OCI-LY1 (cell line): Measurements from ENCODE around the gene TMEM186.
"Not testable (repeated sequence)": the region's sequence is repeated elsewhere in the genome, so short reads cannot be mapped to it uniquely, and the experiment has no call there.

Experiments
- H2AFZ ChIP-seq: fragments of 200-600 bp; sonication (generic), shearing (Covaris generic); 2 replicates; pipeline ENCODE4 v1.6.0; 2014; ENCODE audit warnings: antibody characterized with exemption, mild to moderate bottlenecking, low read length
- H3F3A ChIP-seq: fragments of 200-600 bp; sonication (generic), shearing (Covaris generic); 2 replicates; pipeline ENCODE4 v1.6.0; 2014; ENCODE audit warnings: mild to moderate bottlenecking, antibody characterized with exemption, low read length, moderate library complexity; ENCODE audit not compliant: insufficient read depth
- H3K27ac ChIP-seq: fragments of 200-600 bp; sonication (generic); 2 replicates; pipeline ENCODE4 v1.5.1; 2014; ENCODE audit warnings: low read length, mixed run types, mild to moderate bottlenecking, low read depth; ENCODE audit not compliant: poor library complexity, severe bottlenecking
- H3K27me3 ChIP-seq: fragments of 200-600 bp; sonication (generic); 2 replicates; pipeline ENCODE4 v1.6.0; 2014; ENCODE audit warnings: antibody characterized with exemption, mild to moderate bottlenecking, low read length, moderate library complexity; ENCODE audit not compliant: insufficient read depth
- H3K36me3 ChIP-seq: fragments of 200-600 bp; sonication (generic); 2 replicates; pipeline ENCODE4 v1.6.1; 2014; ENCODE audit warnings: mild to moderate bottlenecking, antibody characterized with exemption, low read length, moderate library complexity, mixed read lengths; ENCODE audit not compliant: insufficient read depth
- H3K4me1 ChIP-seq: fragments of 200-600 bp; sonication (generic); 2 replicates; pipeline ENCODE4 v1.5.1; 2014; ENCODE audit warnings: mild to moderate bottlenecking, low read length, moderate library complexity; ENCODE audit not compliant: insufficient read depth, severe bottlenecking
- H3K4me2 ChIP-seq: fragments of 200-600 bp; sonication (generic), shearing (Covaris generic); 2 replicates; pipeline ENCODE4 v1.6.1; 2014; ENCODE audit warnings: low read length
- H3K4me3 ChIP-seq: fragments of 200-600 bp; sonication (generic); 2 replicates; pipeline ENCODE4 v1.5.1; 2014; ENCODE audit warnings: low read length, low read depth, mild to moderate bottlenecking, mixed read lengths; ENCODE audit not compliant: poor library complexity, severe bottlenecking
- H3K79me2 ChIP-seq: fragments of 200-600 bp; shearing (Covaris generic); 2 replicates; pipeline ENCODE4 v1.6.1; 2016; ENCODE audit warnings: mixed run types, low read length, mixed read lengths; ENCODE audit not compliant: insufficient read depth
- H3K9ac ChIP-seq: fragments of 200-600 bp; sonication (generic), shearing (Covaris generic); 2 replicates; pipeline ENCODE4 v1.6.1; 2014; ENCODE audit warnings: mild to moderate bottlenecking, low read length, mixed read lengths
- H3K9me2 ChIP-seq: fragments of 200-600 bp; sonication (generic), shearing (Covaris generic); 2 replicates; pipeline ENCODE4 v1.6.1; 2014; ENCODE audit warnings: low read depth, mild to moderate bottlenecking, low read length, mixed read lengths
- H3K9me3 ChIP-seq: fragments of 200-600 bp; shearing (Covaris generic); 2 replicates; pipeline ENCODE4 v1.6.1; 2014; ENCODE audit warnings: low read length, mixed read lengths
- H4K20me1 ChIP-seq: fragments of 200-600 bp; sonication (generic), shearing (Covaris generic); 2 replicates; pipeline ENCODE4 v1.6.0; 2016; ENCODE audit warnings: mild to moderate bottlenecking, low read length; ENCODE audit not compliant: insufficient read depth
- CTCF ChIP-seq: fragments of 200-600 bp; sonication (generic), shearing (Covaris generic); IDR thresholded peaks from 2 replicates; pipeline ENCODE4 v1.5.1; 2017; ENCODE audit warnings: mild to moderate bottlenecking, antibody characterized with exemption, low read length, moderate library complexity, mixed read lengths
- EZH2 ChIP-seq: fragments of 200-600 bp; sonication (generic), shearing (Covaris generic); IDR thresholded peaks from 2 replicates; pipeline ENCODE4 v1.8.0; 2017; ENCODE audit warnings: borderline replicate concordance, mixed run types, mild to moderate bottlenecking, antibody characterized with exemption, low read length, moderate library complexity, mixed read lengths

TMEM186 gene

DNA sequence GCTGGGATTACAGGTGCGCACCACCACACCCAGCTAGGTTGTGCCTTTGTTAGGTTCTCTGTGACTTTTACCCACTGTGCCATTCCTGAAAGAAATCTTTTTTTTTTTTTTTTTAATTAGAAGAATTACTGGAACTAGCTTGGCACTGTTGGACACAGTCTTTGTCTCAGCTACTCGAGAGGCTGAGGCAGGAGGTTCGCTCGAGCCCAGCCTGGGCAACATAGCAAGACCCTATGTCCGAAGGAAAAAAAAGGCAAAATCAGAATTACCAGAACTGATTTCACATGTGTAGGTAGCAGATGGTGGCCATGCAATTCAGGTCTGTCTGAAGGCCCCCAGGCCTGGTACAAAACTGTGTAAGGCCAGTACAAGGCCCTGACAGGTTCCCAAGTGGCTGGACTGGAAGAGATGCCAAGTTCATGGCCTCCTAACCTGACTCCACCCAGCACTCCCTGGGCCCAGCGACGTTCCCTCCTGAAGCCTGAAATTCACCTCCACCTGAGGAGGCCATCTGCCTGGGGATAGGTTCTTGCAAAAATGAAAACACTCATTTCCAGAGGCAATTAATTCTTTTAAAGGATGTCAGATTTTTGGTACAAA is 48.4 kb upstream of the TMEM186 start:
- Histone ChIP-seq H3K27me3 (no peaks in the 10 kb centered on the region), H3F3A (no peaks in the 10 kb centered on the region), H3K9me3 (no peaks in the 10 kb centered on the region), H4K20me1 (no peaks in the 10 kb centered on the region), H3K4me1 (no peaks in the 10 kb centered on the region), H3K4me2 (no peak overlapping the region), H3K27ac (no peak overlapping the region), H3K79me2 (no peaks in the 10 kb centered on the region), H2AFZ (no peak overlapping the region), H3K36me3 (peaks cover 46% of the 10 kb centered on the region), H3K9ac (no peak overlapping the region), H3K9me2 (no peaks in the 10 kb centered on the region), H3K4me3 (no peak overlapping the region)
- TF ChIP-seq CTCF (no peak), EZH2 (no peak)

- not testable (repeated sequence) for H3K27ac ChIP-seq, H3K9me2 ChIP-seq, H3K9ac ChIP-seq, H3K4me3 ChIP-seq, H3K9me3 ChIP-seq, H4K20me1 ChIP-seq, H2AFZ ChIP-seq, H3F3A ChIP-seq, H3K27me3 ChIP-seq, H3K79me2 ChIP-seq, H3K4me1 ChIP-seq, H3K4me2 ChIP-seq
- peaks cover 22% of the 10 kb centered on the region; the same call in 1 of the 2 replicates for H3K36me3 ChIP-seq
Measured at GRCh38 chr16:8843296-8843695, 45.9 kb upstream of the TMEM186 start.

DNA sequence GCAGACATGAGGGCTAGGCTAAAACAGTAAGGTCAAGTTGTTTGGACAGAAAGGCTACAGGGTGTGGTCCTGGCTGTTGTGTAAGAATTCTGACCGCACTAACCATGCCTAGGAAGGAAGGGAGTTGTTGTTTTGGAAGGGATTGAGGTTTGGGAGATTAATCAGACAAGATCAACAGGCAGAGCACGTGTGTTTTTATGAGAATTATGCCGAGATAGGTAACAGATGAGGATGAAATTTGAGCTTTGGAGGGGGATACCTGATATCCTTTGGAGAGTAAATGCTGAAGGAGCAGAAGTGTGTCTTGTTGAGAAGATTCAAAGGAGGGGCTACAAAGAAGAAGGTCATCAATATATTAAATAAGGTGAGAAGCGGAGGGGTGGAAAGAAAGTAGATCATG is 44.6 kb upstream of the TMEM186 start:
- not testable (repeated sequence) for H2AFZ ChIP-seq, H3K27me3 ChIP-seq, H3K9ac ChIP-seq, H3K9me3 ChIP-seq, H3F3A ChIP-seq, H3K27ac ChIP-seq, H3K4me2 ChIP-seq, H3K79me2 ChIP-seq, H3K4me3 ChIP-seq, H3K9me2 ChIP-seq, H4K20me1 ChIP-seq, H3K4me1 ChIP-seq
- peaks cover 10% of the 10 kb centered on the region; the same call in 1 of the 2 replicates for H3K36me3 ChIP-seq

- not testable (repeated sequence) for H3K4me2 ChIP-seq, H3K4me3 ChIP-seq, H3K9me2 ChIP-seq, H2AFZ ChIP-seq, H3K79me2 ChIP-seq, H3K27ac ChIP-seq, H3K4me1 ChIP-seq, H3K9me3 ChIP-seq, H3K36me3 ChIP-seq, H4K20me1 ChIP-seq, H3K9ac ChIP-seq, H3F3A ChIP-seq, H3K27me3 ChIP-seq
Measured at GRCh38 chr16:8837594-8837993, 40.2 kb upstream of the TMEM186 start.

DNA sequence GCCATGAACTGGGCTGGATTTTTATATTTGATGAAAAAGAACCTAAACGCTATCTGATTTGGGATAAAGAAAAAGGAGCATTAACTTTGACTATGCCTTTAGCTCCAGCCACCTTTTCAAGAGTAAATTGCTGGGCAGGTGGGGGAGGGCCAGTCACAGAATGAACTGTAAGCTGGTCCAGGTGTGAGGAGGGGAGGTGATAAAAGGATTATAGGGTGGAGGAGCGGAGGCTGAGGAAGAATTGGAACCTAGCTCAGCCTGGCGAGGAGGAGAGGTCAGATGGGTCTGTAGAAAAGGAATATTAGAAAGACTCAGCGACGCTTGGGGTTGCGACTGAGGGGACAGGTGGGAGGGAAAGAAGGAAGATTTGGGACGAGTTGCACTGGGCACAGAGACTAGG is 39.4 kb upstream of the TMEM186 start:
- not testable (repeated sequence) for H3K4me2 ChIP-seq, H2AFZ ChIP-seq, H3K27ac ChIP-seq, H4K20me1 ChIP-seq, H3K4me3 ChIP-seq, H3K27me3 ChIP-seq, H3K9me2 ChIP-seq, H3K36me3 ChIP-seq, H3F3A ChIP-seq, H3K9me3 ChIP-seq, H3K9ac ChIP-seq, H3K79me2 ChIP-seq
- H3K4me1 ChIP-seq, result peaks cover 10% of the 10 kb centered on the region
